WTC11 (cell line): Measurements from ENCODE around the gene ADGRE2. TPM values are rescaled to one million over a fixed set of nuclear protein-coding genes. Genes with fewer than 3 reads are reported as not detected.
"Not testable (repeated sequence)": the region's sequence is repeated elsewhere in the genome, so short reads cannot be mapped to it uniquely, and the experiment has no call there.

Experiments
- ATAC-seq: fragments of 200-7000 bp; cut with Tn5 transposase; 2 replicates; pipeline ENCODE4 v1.10.0; 2021; ENCODE audit warnings: mild to moderate bottlenecking, moderate library complexity
- CTCF ChIA-PET: fragments of 300-600 bp; sonication (Branson Sonifier 250); formaldehyde crosslinking; loops from one replicate; lab custom pipeline; 2021; ENCODE audit warnings: antibody characterized with exemption; lab: Charles Lee
- POLR2A ChIA-PET: fragments of 350-600 bp; sonication (Branson Sonifier 250); formaldehyde crosslinking; loops from one replicate; lab custom pipeline; 2021; ENCODE audit warnings: antibody characterized with exemption; lab: Charles Lee
- DNase-seq: peaks from one replicate; pipeline ENCODE4 v3.0.0; 2021; ENCODE audit warnings: low spot score
- H3K27ac Mint-ChIP-seq: 2 replicates; pipeline ENCODE4 v1.8.0; 2021; ENCODE audit warnings: mixed read lengths
- H3K27me3 Mint-ChIP-seq: 2 replicates; pipeline ENCODE4 v1.8.0; 2021; ENCODE audit warnings: low read depth, mild to moderate bottlenecking, moderate library complexity, mixed read lengths
- H3K36me3 Mint-ChIP-seq: 2 replicates; pipeline ENCODE4 v1.8.0; 2021; ENCODE audit warnings: mixed read lengths
- H3K4me1 Mint-ChIP-seq: 2 replicates; pipeline ENCODE4 v1.8.0; 2022; ENCODE audit warnings: mixed read lengths
- H3K4me3 Mint-ChIP-seq: 2 replicates; pipeline ENCODE4 v1.8.0; 2021; ENCODE audit warnings: mild to moderate bottlenecking, moderate library complexity, mixed read lengths
- H3K9me3 Mint-ChIP-seq: 2 replicates; pipeline ENCODE4 v1.8.0; 2021; ENCODE audit warnings: mixed read lengths
- AFF4 ChIP-seq: sonication (generic); formaldehyde crosslinking; IDR thresholded peaks from 2 replicates; pipeline ENCODE4 v1.8.1; 2023; ENCODE audit warnings: mild to moderate bottlenecking, missing genetic modification reagents, borderline replicate concordance
- CTCF ChIP-seq: fragments of 200-600 bp; IDR thresholded peaks from 2 replicates; pipeline ENCODE4 v1.8.0; 2022; ENCODE audit warnings: antibody characterized with exemption
- E2F1 ChIP-seq: sonication (generic); formaldehyde crosslinking; IDR thresholded peaks from 2 replicates; pipeline ENCODE4 v1.8.0; 2022; ENCODE audit warnings: mild to moderate bottlenecking, missing genetic modification reagents
- ERG ChIP-seq: fragments of 250-450 bp; sonication (Bioruptor Pico); IDR thresholded peaks from 2 replicates; pipeline ENCODE4 v1.8.0; 2021; ENCODE audit warnings: mild to moderate bottlenecking
- JAZF1 ChIP-seq: fragments of 250-450 bp; sonication (Bioruptor Pico); IDR thresholded peaks from 2 replicates; pipeline ENCODE4 v1.9.0; 2021; ENCODE audit warnings: moderate library complexity, mild to moderate bottlenecking, inconsistent platforms
- JUN ChIP-seq: sonication (generic); formaldehyde crosslinking; IDR thresholded peaks from 2 replicates; pipeline ENCODE4 v1.8.0; 2023; ENCODE audit warnings: mild to moderate bottlenecking, missing genetic modification reagents
- MAX ChIP-seq: sonication (generic); formaldehyde crosslinking; IDR thresholded peaks from 2 replicates; pipeline ENCODE4 v1.8.0; 2022; ENCODE audit warnings: mild to moderate bottlenecking, missing genetic modification reagents
- ZBTB21 ChIP-seq: sonication (generic); formaldehyde crosslinking; IDR thresholded peaks from 2 replicates; pipeline ENCODE4 v1.8.1; 2023; ENCODE audit warnings: mild to moderate bottlenecking, missing genetic modification reagents, borderline replicate concordance
- ZNF512 ChIP-seq: sonication (generic); formaldehyde crosslinking; IDR thresholded peaks from 2 replicates; pipeline ENCODE4 v1.8.1; 2022; ENCODE audit warnings: missing genetic modification reagents, borderline replicate concordance
- ZNF532 ChIP-seq: fragments of 250-450 bp; sonication (Bioruptor Pico); IDR thresholded peaks from 2 replicates; pipeline ENCODE4 v1.9.0; 2021; ENCODE audit warnings: mild to moderate bottlenecking, borderline replicate concordance
- ZNF671 ChIP-seq: fragments of 250-450 bp; sonication (Bioruptor Pico); IDR thresholded peaks from 2 replicates; pipeline ENCODE4 v1.8.0; 2021; ENCODE audit warnings: mild to moderate bottlenecking
- ZSCAN18 ChIP-seq: fragments of 250-450 bp; sonication (Bioruptor Pico); IDR thresholded peaks from 2 replicates; pipeline ENCODE4 v2.1.2; 2022; ENCODE audit warnings: mild to moderate bottlenecking, moderate library complexity
- total RNA-seq: library from RNA; stranded (reverse); gene quantifications from 3 replicates; pipeline ENCODE4 v1.2.3, GENCODE V29; 2021

ADGRE2 gene
- total RNA-seq, 1 experiment from 2014 or later, result 4.0 TPM

GRCh38 chr19:14795078-14795721 lies 16.8 kb upstream of the ADGRE2 start (continued):
- no peak for TF ChIP-seq E2F1 (CRISPR knock-in tag)
- no peak for TF ChIP-seq JUN (CRISPR knock-in tag)
- TF ChIP-seq ZSCAN18 (CRISPR knock-in tag), result no peak
- TF ChIP-seq AFF4 (CRISPR knock-in tag), result no peak
- TF ChIP-seq ZNF532 (CRISPR knock-in tag), result no peak

- H3K27ac Mint-ChIP-seq, H3K36me3 Mint-ChIP-seq, POLR2A ChIA-PET, ATAC-seq, H3K4me1 Mint-ChIP-seq, H3K4me3 Mint-ChIP-seq, H3K9me3 Mint-ChIP-seq, H3K27me3 Mint-ChIP-seq, DNase-seq: not testable (repeated sequence)
- CTCF ChIA-PET, result interaction anchor here (0.6 kb wide), 1 partner anchor 1995 kb away, joined by 3 read pairs; no protein-coding TSS in a partner anchor
Observed at GRCh38 chr19:14792250-14792649, 13.9 kb upstream of the ADGRE2 start.

- H3K4me3 Mint-ChIP-seq, result peak overlapping the region; percentile 53
- CTCF ChIA-PET, result interaction anchor here (0.6 to 2.9 kb wide), 52 partner anchors 9 to 692 kb away, joined by 3 to 36 read pairs (median 5); partner anchors contain the start of genes ADGRE2, NDUFB7, OR7A17 and OR7A5
- 0 out of 2 replicates have a peak, but pooled peaks cover 4% of the 10 kb centered on the region for H3K27me3 Mint-ChIP-seq
- DNase-seq (peak; percentile 78), ATAC-seq (peak; percentile 94)
- H3K4me1 Mint-ChIP-seq, result peaks cover 10% of the 10 kb centered on the region
- peak overlapping the region; percentile 70; the same call in 1 of the 2 replicates for H3K27ac Mint-ChIP-seq
- POLR2A ChIA-PET, result interaction anchor here (0.7 kb wide), 1 partner anchor 162 kb away, joined by 3 read pairs; no protein-coding TSS in a partner anchor
- H3K9me3 Mint-ChIP-seq, result no peaks in the 10 kb centered on the region
- H3K36me3 Mint-ChIP-seq, result no peaks in the 10 kb centered on the region
- TF ChIP-seq ZSCAN18 (CRISPR knock-in tag) (no peak), MAX (CRISPR knock-in tag) (no peak), ERG (CRISPR knock-in tag) (no peak), JAZF1 (CRISPR knock-in tag) (no peak), ZNF671 (CRISPR knock-in tag) (no peak), CTCF (peak; percentile 84), ZBTB21 (CRISPR knock-in tag) (no peak), ZNF512 (CRISPR knock-in tag) (no peak)
Observed at GRCh38 chr19:14786421-14786851, 8.1 kb upstream of the ADGRE2 start.
